ENCODE data around the gene STAB1.

The STAB1 gene

GRCh38 chr3:52563984-52564383 is 68.8 kb downstream of the STAB1 start:
- no peak for DNase-seq (ENCODE audit: low spot score)

DNA sequence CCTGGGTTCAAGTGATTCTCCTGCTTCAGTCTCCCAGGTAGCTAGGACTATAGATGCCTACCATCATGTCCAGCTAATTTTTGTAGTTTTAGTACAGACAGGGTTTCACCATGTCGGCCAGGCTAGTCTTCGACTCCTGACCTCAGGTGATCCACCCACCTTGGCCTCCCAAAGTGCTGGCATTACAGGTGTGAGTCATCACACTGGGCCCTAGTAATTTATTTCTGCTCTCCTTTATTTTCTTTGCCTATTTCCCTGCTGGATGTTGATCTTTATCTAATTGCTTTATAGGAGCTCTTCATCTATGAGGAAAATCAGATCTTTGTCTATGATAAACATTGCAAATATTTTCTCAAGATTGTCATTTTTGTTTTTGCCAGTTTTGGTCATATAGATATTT is 72.9 kb downstream of the STAB1 start:
- DNase-seq (ENCODE audit: low spot score) = no peak

GRCh38 chr3:52570076-52570475 is 74.9 kb downstream of the STAB1 start:
- DNase-seq (ENCODE audit: low spot score) = no peak

- DNase-seq (ENCODE audit: low spot score) = no peak
Measured at GRCh38 chr3:52572221-52572620, 77.1 kb downstream of the STAB1 start.
